Panc1 (cell line): ENCODE measurements around the gene TMEM256. TPM values are rescaled to one million over a fixed set of nuclear protein-coding genes. Genes with fewer than 3 reads are reported as not detected.

Experiments
- ATAC-seq: fragments of 200-7000 bp; cut with Tn5 transposase; 2 replicates; pipeline ENCODE4 v1.9.1; 2020; ENCODE audit warnings: mild to moderate bottlenecking, moderate library complexity
- BruUV-seq: library from RNA; stranded (reverse); fragments of 400-500 nt; replicated peaks from 2 replicates; lab custom pipeline; 2021; lab: Mats Ljungman, UMichigan
- CTCF ChIA-PET: fragments of 300-600 bp; sonication (Branson Sonifier 250); formaldehyde crosslinking; loops from one replicate; lab custom pipeline; 2022; ENCODE audit warnings: antibody characterized with exemption; lab: Charles Lee
- POLR2A ChIA-PET: fragments of 300-600 bp; sonication (Branson Sonifier 250); formaldehyde crosslinking; loops from one replicate; lab custom pipeline; 2022; ENCODE audit warnings: antibody characterized with exemption; lab: Charles Lee
- DNase-seq: peaks from one replicate; pipeline ENCODE4 v3.0.0-alpha.2; 2010; ENCODE audit warnings: low read depth, low spot score
- H3K27ac ChIP-seq: 2 replicates; pipeline ENCODE4 v1.5.1; 2011; ENCODE audit warnings: mild to moderate bottlenecking, low read length, inconsistent platforms
- H3K27me3 ChIP-seq: fragments of 200-500 bp; sonication (Bioruptor generic); 2 replicates; pipeline ENCODE4 v1.6.0; 2014; ENCODE audit warnings: low read length, inconsistent platforms; ENCODE audit not compliant: control insufficient read depth, insufficient read depth
- H3K36me3 ChIP-seq: fragments of 200-500 bp; sonication (Bioruptor generic); 2 replicates; pipeline ENCODE4 v1.5.1; 2014; ENCODE audit warnings: inconsistent platforms, mild to moderate bottlenecking, low read length, moderate library complexity; ENCODE audit not compliant: control insufficient read depth, insufficient read depth
- H3K4me1 ChIP-seq: 2 replicates; pipeline ENCODE4 v1.5.1; 2011; ENCODE audit warnings: inconsistent platforms, mild to moderate bottlenecking, low read length, moderate library complexity; ENCODE audit not compliant: control insufficient read depth, insufficient read depth
- H3K4me3 ChIP-seq, 2 experiments: 2 replicates each; pipeline ENCODE4 v1.5.1; 2011 to 2012; ENCODE audit warnings: low read depth in 2 of 2, low read length in 2 of 2, mild to moderate bottlenecking in 2 of 2, inconsistent platforms in 1 of 2, moderate library complexity in 1 of 2
- H3K9me3 ChIP-seq: fragments of 200-500 bp; sonication (Bioruptor generic); 2 replicates; pipeline ENCODE4 v1.5.1; 2014; ENCODE audit warnings: low read depth, mild to moderate bottlenecking, inconsistent platforms, low read length, moderate library complexity; ENCODE audit not compliant: control insufficient read depth, insufficient read depth
- POLR2AphosphoS5 ChIP-seq: IDR thresholded peaks from 2 replicates; pipeline ENCODE4 v1.6.1; 2012; ENCODE audit warnings: mild to moderate bottlenecking, low read depth, low read length, moderate library complexity
- SIN3A ChIP-seq: IDR thresholded peaks from 2 replicates; pipeline ENCODE4 v1.6.1; 2012; ENCODE audit warnings: low read depth, mild to moderate bottlenecking, low read length, moderate library complexity, borderline replicate concordance; ENCODE audit not compliant: insufficient read depth
- TCF7L2 ChIP-seq: IDR thresholded peaks from 2 replicates; pipeline ENCODE4 v1.6.1; 2011; ENCODE audit warnings: mild to moderate bottlenecking, low read depth, low read length, inconsistent platforms
- in situ Hi-C: cut with HindIII; loops from 2 replicates; pipeline ENCODE4 v1.10.0; 2016; ENCODE audit warnings: low sequenced_read_pairs, low pct_unique_long_range_greater_than_20kb
- intact Hi-C: fragments of 100-400 bp; cut with micrococcal nuclease; formaldehyde crosslinking; loops from one replicate; pipeline ENCODE4 v1.10.0; 2022; ENCODE audit not compliant: unreplicated experiment
- total RNA-seq: library from RNA; stranded (reverse); gene quantifications from one replicate; pipeline ENCODE4 v1.2.1, GENCODE V29; 2021; ENCODE audit not compliant: unreplicated experiment
- TF ChIP-seq, protein P1 (sequence below): fragments of 450-650 bp; IDR thresholded peaks from 2 replicates; pipeline ENCODE4 v1.5.1; 2017; ENCODE audit warnings: mild to moderate bottlenecking
- TF ChIP-seq, protein P2 (sequence below), 2 experiments: IDR thresholded peaks; 2 replicates each; pipeline ENCODE4 v1.6.1; 2011 to 2012; ENCODE audit warnings: low read depth in 2 of 2, control low read depth in 1 of 2, low read length in 1 of 2, mild to moderate bottlenecking in 1 of 2, moderate library complexity in 1 of 2; ENCODE audit not compliant: insufficient read depth in 1 of 2

The TMEM256 gene
- total RNA-seq, 1 experiment from 2014 or later: 35.8 TPM

DNA sequence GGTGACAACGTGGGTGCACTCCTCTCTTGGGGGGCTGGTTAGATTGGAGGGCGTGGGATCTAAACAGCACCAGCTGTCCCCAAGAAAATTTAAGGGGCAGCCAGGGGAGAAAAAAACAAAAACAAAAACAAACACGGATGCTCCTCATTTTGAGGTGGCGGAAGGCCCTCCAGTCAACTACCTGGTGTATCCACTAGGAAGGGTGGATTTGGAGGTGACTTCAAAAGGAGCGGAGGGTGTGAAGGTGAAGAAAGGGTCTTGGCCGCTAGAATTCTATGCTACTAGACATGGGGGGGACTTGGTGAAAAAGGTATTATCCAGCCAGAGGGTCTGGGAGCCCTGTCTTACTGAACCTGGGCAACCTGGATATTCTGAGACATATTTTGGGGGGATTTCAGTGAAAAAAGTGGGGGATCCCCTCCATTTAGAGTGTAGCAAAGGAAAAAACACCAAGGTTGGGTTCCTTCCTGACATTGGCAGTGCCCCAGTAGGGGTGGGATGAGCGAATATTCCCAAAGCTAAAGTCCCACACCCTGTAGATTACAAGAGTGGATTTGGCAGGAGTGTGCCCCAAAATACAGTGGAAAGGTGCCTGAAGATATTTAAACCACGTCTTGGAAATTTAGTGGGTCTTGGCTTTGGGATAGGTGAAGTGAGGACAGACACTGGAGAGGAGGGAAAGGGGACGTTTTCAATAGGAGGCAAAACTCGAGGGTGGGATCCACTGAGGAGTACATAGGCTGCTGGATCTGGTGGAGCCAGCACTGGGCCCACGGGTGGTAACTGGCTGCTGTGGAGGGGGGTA lies 35.0 kb upstream of the TMEM256 start:
- in situ Hi-C loops (no loop called here), intact Hi-C loops (loop anchor here (10.0 kb wide), 1 partner anchor 84 kb away; the partner anchor contains the start of genes KCTD11 and TMEM95)
- CTCF ChIA-PET: no interaction called here
- Histone ChIP-seq H3K4me3 (peak overlapping the region in 1 of 2 experiments; percentile 51; a peak in 1 of 4 replicates), H3K27me3 (no peaks in the 10 kb centered on the region), H3K27ac (no peak overlapping the region), H3K9me3 (no peaks in the 10 kb centered on the region), H3K4me1 (peaks cover 12% of the 10 kb centered on the region), H3K36me3 (no peaks in the 10 kb centered on the region)
- POLR2A ChIA-PET: interaction anchor here (0.5 to 0.6 kb wide), 2 partner anchors 34 to 45 kb away, joined by 4 to 18 read pairs; partner anchors contain the start of gene POLR2A
- TF ChIP-seq, protein P1, sequence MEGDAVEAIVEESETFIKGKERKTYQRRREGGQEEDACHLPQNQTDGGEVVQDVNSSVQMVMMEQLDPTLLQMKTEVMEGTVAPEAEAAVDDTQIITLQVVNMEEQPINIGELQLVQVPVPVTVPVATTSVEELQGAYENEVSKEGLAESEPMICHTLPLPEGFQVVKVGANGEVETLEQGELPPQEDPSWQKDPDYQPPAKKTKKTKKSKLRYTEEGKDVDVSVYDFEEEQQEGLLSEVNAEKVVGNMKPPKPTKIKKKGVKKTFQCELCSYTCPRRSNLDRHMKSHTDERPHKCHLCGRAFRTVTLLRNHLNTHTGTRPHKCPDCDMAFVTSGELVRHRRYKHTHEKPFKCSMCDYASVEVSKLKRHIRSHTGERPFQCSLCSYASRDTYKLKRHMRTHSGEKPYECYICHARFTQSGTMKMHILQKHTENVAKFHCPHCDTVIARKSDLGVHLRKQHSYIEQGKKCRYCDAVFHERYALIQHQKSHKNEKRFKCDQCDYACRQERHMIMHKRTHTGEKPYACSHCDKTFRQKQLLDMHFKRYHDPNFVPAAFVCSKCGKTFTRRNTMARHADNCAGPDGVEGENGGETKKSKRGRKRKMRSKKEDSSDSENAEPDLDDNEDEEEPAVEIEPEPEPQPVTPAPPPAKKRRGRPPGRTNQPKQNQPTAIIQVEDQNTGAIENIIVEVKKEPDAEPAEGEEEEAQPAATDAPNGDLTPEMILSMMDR: no peak
- TF ChIP-seq TCF7L2 (no peak), POLR2AphosphoS5 (no peak), SIN3A (no peak)
- TF ChIP-seq, protein P2, sequence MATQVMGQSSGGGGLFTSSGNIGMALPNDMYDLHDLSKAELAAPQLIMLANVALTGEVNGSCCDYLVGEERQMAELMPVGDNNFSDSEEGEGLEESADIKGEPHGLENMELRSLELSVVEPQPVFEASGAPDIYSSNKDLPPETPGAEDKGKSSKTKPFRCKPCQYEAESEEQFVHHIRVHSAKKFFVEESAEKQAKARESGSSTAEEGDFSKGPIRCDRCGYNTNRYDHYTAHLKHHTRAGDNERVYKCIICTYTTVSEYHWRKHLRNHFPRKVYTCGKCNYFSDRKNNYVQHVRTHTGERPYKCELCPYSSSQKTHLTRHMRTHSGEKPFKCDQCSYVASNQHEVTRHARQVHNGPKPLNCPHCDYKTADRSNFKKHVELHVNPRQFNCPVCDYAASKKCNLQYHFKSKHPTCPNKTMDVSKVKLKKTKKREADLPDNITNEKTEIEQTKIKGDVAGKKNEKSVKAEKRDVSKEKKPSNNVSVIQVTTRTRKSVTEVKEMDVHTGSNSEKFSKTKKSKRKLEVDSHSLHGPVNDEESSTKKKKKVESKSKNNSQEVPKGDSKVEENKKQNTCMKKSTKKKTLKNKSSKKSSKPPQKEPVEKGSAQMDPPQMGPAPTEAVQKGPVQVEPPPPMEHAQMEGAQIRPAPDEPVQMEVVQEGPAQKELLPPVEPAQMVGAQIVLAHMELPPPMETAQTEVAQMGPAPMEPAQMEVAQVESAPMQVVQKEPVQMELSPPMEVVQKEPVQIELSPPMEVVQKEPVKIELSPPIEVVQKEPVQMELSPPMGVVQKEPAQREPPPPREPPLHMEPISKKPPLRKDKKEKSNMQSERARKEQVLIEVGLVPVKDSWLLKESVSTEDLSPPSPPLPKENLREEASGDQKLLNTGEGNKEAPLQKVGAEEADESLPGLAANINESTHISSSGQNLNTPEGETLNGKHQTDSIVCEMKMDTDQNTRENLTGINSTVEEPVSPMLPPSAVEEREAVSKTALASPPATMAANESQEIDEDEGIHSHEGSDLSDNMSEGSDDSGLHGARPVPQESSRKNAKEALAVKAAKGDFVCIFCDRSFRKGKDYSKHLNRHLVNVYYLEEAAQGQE (IDR thresholded peaks at IDR 0.05; ENCODE audit: insufficient read depth in 1 of 2, low read depth in 2 of 2, low read length in 1 of 2): no peak
- no TSS peak for BruUV-seq
- DNase-seq (no peak), ATAC-seq (no peak)

DNA sequence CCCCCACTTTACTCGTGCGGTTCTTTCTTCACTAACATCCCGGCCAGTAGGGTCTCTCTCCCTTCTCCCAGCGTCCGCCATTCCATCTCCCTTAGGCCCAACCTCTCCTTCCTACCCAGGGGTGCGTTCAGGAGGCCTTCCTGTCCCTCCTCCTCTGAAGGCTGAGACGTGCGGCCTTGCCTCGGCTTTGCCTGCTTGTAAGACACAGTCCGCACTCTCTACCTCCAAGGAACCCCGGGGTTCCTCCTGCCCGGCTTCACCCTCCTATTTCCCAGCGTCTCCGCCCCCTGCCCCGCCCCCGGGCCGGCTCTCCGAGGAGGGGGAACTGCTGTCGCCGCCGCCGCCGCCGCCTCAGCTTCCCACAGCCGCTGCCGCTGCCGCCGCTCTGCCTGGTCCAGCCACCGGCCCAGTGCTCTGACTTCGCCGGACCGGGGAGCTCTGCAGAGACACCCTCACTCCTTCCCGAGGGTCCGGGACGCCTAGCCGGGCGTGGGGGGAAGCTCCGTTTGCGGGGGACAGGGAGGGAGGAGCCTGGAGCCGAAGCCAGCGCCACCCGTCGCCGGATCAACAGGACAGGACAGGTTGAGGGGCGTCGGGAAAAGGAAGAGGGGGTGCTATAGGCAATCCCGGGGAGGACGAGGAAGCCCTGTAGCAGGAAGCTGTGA lies 34.2 kb upstream of the TMEM256 start:
- H3K9me3 ChIP-seq: no peaks in the 10 kb centered on the region
- no peak for DNase-seq
- no peaks in the 10 kb centered on the region for H3K27me3 ChIP-seq
- H3K36me3 ChIP-seq: no peaks in the 10 kb centered on the region
- no peak overlapping the region for H3K4me3 ChIP-seq
- intact Hi-C loops (loop anchor here (10.0 kb wide), 1 partner anchor 83 kb away; the partner anchor contains the start of genes KCTD11 and TMEM95), in situ Hi-C loops (no loop called here)
- TF ChIP-seq, protein P2 (IDR thresholded peaks at IDR 0.05; ENCODE audit: insufficient read depth in 1 of 2, low read depth in 2 of 2, low read length in 1 of 2): no peak
- TF ChIP-seq SIN3A (no peak), TCF7L2 (no peak), POLR2AphosphoS5 (no peak)
- TF ChIP-seq, protein P1: no peak
- H3K4me1 ChIP-seq: peaks cover 12% of the 10 kb centered on the region
- CTCF ChIA-PET: no interaction called here
- no peak overlapping the region for H3K27ac ChIP-seq
- no TSS peak for BruUV-seq
- POLR2A ChIA-PET: interaction anchor here (0.5 kb wide), 1 partner anchor 35 kb away, joined by 18 read pairs; no protein-coding TSS in a partner anchor
- no peak for ATAC-seq
